Measurements from ENCODE around the gene NETO2. TPM values are rescaled to one million over a fixed set of nuclear protein-coding genes. Genes with fewer than 3 reads are reported as not detected.
"Not testable (repeated sequence)": the region's sequence is repeated elsewhere in the genome, so short reads cannot be mapped to it uniquely, and the experiment has no call there.

NETO2 gene
- polyA plus RNA-seq, 2 donors, result 3.0 to 5.0 TPM

- WGBS, 2 donors, result 60% methylated on average over 2 of the region's 2 CpGs
Measured at GRCh38 chr16:47059130-47059529, 84.6 kb downstream of the NETO2 start.

GRCh38 chr16:47058295-47059086 is 85.3 kb downstream of the NETO2 start:
- no peak overlapping the region for H3K27ac ChIP-seq (ENCODE audit: low read depth in 2 of 2, low read length in 1 of 2)
- no peaks in the 10 kb centered on the region for H3K36me3 ChIP-seq (ENCODE audit: control insufficient read depth in 2 of 2, insufficient read depth in 2 of 2, low read length in 1 of 2)
- WGBS, 2 donors, result 79 to 82% methylated on average over 14 of the region's 14 CpGs
- H3K4me3 ChIP-seq (ENCODE audit: low read depth in 1 of 2, low read length in 2 of 2), result no peak overlapping the region
- H3K4me1 ChIP-seq (ENCODE audit: control insufficient read depth in 2 of 2, insufficient read depth in 2 of 2, low read length in 1 of 2), result no peaks in the 10 kb centered on the region
- no peaks in the 10 kb centered on the region for H3K27me3 ChIP-seq (ENCODE audit: control insufficient read depth in 1 of 2, insufficient read depth in 2 of 2, low read length in 2 of 2)
- H3K9me3 ChIP-seq (ENCODE audit: control insufficient read depth in 2 of 2, insufficient read depth in 1 of 2, low read depth in 1 of 2, low read length in 1 of 2), result no peaks in the 10 kb centered on the region

More at GRCh38 chr16:47059130-47059529, 84.6 kb downstream of the NETO2 start:
- not testable (repeated sequence) for H3K9me3 ChIP-seq (ENCODE audit: control insufficient read depth in 2 of 2, insufficient read depth in 1 of 2, low read depth in 1 of 2, low read length in 1 of 2); H3K27me3 ChIP-seq (ENCODE audit: control insufficient read depth in 1 of 2, insufficient read depth in 2 of 2, low read length in 2 of 2); H3K4me1 ChIP-seq (ENCODE audit: control insufficient read depth in 2 of 2, insufficient read depth in 2 of 2, low read length in 1 of 2); H3K36me3 ChIP-seq (ENCODE audit: control insufficient read depth in 2 of 2, insufficient read depth in 2 of 2, low read length in 1 of 2); H3K4me3 ChIP-seq (ENCODE audit: low read depth in 1 of 2, low read length in 2 of 2); H3K27ac ChIP-seq (ENCODE audit: low read depth in 2 of 2, low read length in 1 of 2)

- H3K9me3 ChIP-seq (ENCODE audit: control insufficient read depth in 2 of 2, insufficient read depth in 1 of 2, low read depth in 1 of 2, low read length in 1 of 2), result no peaks in the 10 kb centered on the region
- H3K27me3 ChIP-seq (ENCODE audit: control insufficient read depth in 1 of 2, insufficient read depth in 2 of 2, low read length in 2 of 2), result no peaks in the 10 kb centered on the region
- H3K36me3 ChIP-seq (ENCODE audit: control insufficient read depth in 2 of 2, insufficient read depth in 2 of 2, low read length in 1 of 2), result no peaks in the 10 kb centered on the region
- H3K4me1 ChIP-seq (ENCODE audit: control insufficient read depth in 2 of 2, insufficient read depth in 2 of 2, low read length in 1 of 2), result no peaks in the 10 kb centered on the region
- no peak overlapping the region for H3K4me3 ChIP-seq (ENCODE audit: low read depth in 1 of 2, low read length in 2 of 2)
- no peak overlapping the region for H3K27ac ChIP-seq (ENCODE audit: low read depth in 2 of 2, low read length in 1 of 2)
- 63 to 73% methylated on average over 5 of the region's 5 CpGs for WGBS, 2 donors
Measured at GRCh38 chr16:47057630-47057993, 86.1 kb downstream of the NETO2 start.

- Histone ChIP-seq H3K27me3 (ENCODE audit: control insufficient read depth in 1 of 2, insufficient read depth in 2 of 2, low read length in 2 of 2) (no peaks in the 10 kb centered on the region), H3K36me3 (ENCODE audit: control insufficient read depth in 2 of 2, insufficient read depth in 2 of 2, low read length in 1 of 2) (no peaks in the 10 kb centered on the region), H3K4me1 (ENCODE audit: control insufficient read depth in 2 of 2, insufficient read depth in 2 of 2, low read length in 1 of 2) (no peaks in the 10 kb centered on the region), H3K27ac (ENCODE audit: low read depth in 2 of 2, low read length in 1 of 2) (no peak overlapping the region), H3K4me3 (ENCODE audit: low read depth in 1 of 2, low read length in 2 of 2) (no peak overlapping the region), H3K9me3 (ENCODE audit: control insufficient read depth in 2 of 2, insufficient read depth in 1 of 2, low read depth in 1 of 2, low read length in 1 of 2) (no peaks in the 10 kb centered on the region)
- 80 to 91% methylated on average over 4 of the region's 4 CpGs for WGBS, 2 donors
Measured at GRCh38 chr16:47056688-47057629, 86.8 kb downstream of the NETO2 start.

GRCh38 chr16:47056061-47056460 is 87.7 kb downstream of the NETO2 start:
- not testable (repeated sequence) for H3K36me3 ChIP-seq (ENCODE audit: control insufficient read depth in 2 of 2, insufficient read depth in 2 of 2, low read length in 1 of 2); H3K4me1 ChIP-seq (ENCODE audit: control insufficient read depth in 2 of 2, insufficient read depth in 2 of 2, low read length in 1 of 2); H3K27ac ChIP-seq (ENCODE audit: low read depth in 2 of 2, low read length in 1 of 2); H3K27me3 ChIP-seq (ENCODE audit: control insufficient read depth in 1 of 2, insufficient read depth in 2 of 2, low read length in 2 of 2); H3K9me3 ChIP-seq (ENCODE audit: control insufficient read depth in 2 of 2, insufficient read depth in 1 of 2, low read depth in 1 of 2, low read length in 1 of 2); H3K4me3 ChIP-seq (ENCODE audit: low read depth in 1 of 2, low read length in 2 of 2)
- 88 to 92% methylated on average over 14 of the region's 14 CpGs for WGBS, 2 donors

GRCh38 chr16:47055136-47055885 is 88.4 kb downstream of the NETO2 start:
- no peak overlapping the region for H3K27ac ChIP-seq (ENCODE audit: low read depth in 2 of 2, low read length in 1 of 2)
- H3K27me3 ChIP-seq (ENCODE audit: control insufficient read depth in 1 of 2, insufficient read depth in 2 of 2, low read length in 2 of 2), result no peaks in the 10 kb centered on the region
- 87 to 90% methylated on average over 25 to 26 of the region's 26 CpGs for WGBS, 2 donors
- H3K4me3 ChIP-seq (ENCODE audit: low read depth in 1 of 2, low read length in 2 of 2), result no peak overlapping the region
- H3K9me3 ChIP-seq (ENCODE audit: control insufficient read depth in 2 of 2, insufficient read depth in 1 of 2, low read depth in 1 of 2, low read length in 1 of 2), result no peaks in the 10 kb centered on the region
- no peaks in the 10 kb centered on the region for H3K36me3 ChIP-seq (ENCODE audit: control insufficient read depth in 2 of 2, insufficient read depth in 2 of 2, low read length in 1 of 2)
- H3K4me1 ChIP-seq (ENCODE audit: control insufficient read depth in 2 of 2, insufficient read depth in 2 of 2, low read length in 1 of 2), result no peaks in the 10 kb centered on the region

GRCh38 chr16:47054306-47054705 is 89.4 kb downstream of the NETO2 start:
- H3K9me3 ChIP-seq (ENCODE audit: control insufficient read depth in 2 of 2, insufficient read depth in 1 of 2, low read depth in 1 of 2, low read length in 1 of 2), result no peaks in the 10 kb centered on the region
- no peak overlapping the region for H3K27ac ChIP-seq (ENCODE audit: low read depth in 2 of 2, low read length in 1 of 2)
- H3K27me3 ChIP-seq (ENCODE audit: control insufficient read depth in 1 of 2, insufficient read depth in 2 of 2, low read length in 2 of 2), result no peaks in the 10 kb centered on the region
- WGBS, 2 donors, result 89 to 90% methylated on average over 7 of the region's 7 CpGs
- H3K4me1 ChIP-seq (ENCODE audit: control insufficient read depth in 2 of 2, insufficient read depth in 2 of 2, low read length in 1 of 2), result no peaks in the 10 kb centered on the region
- H3K4me3 ChIP-seq (ENCODE audit: low read depth in 1 of 2, low read length in 2 of 2), result no peak overlapping the region
- H3K36me3 ChIP-seq (ENCODE audit: control insufficient read depth in 2 of 2, insufficient read depth in 2 of 2, low read length in 1 of 2), result no peaks in the 10 kb centered on the region

GRCh38 chr16:47053895-47054294 is 89.8 kb downstream of the NETO2 start:
- Histone ChIP-seq H3K4me1 (ENCODE audit: control insufficient read depth in 2 of 2, insufficient read depth in 2 of 2, low read length in 1 of 2) (no peaks in the 10 kb centered on the region), H3K9me3 (ENCODE audit: control insufficient read depth in 2 of 2, insufficient read depth in 1 of 2, low read depth in 1 of 2, low read length in 1 of 2) (no peaks in the 10 kb centered on the region), H3K36me3 (ENCODE audit: control insufficient read depth in 2 of 2, insufficient read depth in 2 of 2, low read length in 1 of 2) (no peaks in the 10 kb centered on the region), H3K27ac (ENCODE audit: low read depth in 2 of 2, low read length in 1 of 2) (no peak overlapping the region), H3K4me3 (ENCODE audit: low read depth in 1 of 2, low read length in 2 of 2) (no peak overlapping the region), H3K27me3 (ENCODE audit: control insufficient read depth in 1 of 2, insufficient read depth in 2 of 2, low read length in 2 of 2) (no peaks in the 10 kb centered on the region)
- 93 to 98% methylated on average over 5 of the region's 5 CpGs for WGBS, 2 donors

All from esophagus (tissue), 2 donors.